CD1c-positive myeloid dendritic cell (primary cell): ENCODE data around the gene SLC12A6.
"Not testable (repeated sequence)": the region's sequence is repeated elsewhere in the genome, so short reads cannot be mapped to it uniquely, and the experiment has no call there.

Source experiments
- DNase-seq: peaks from one replicate; pipeline ENCODE4 v3.0.0-alpha.2; 2016; ENCODE audit errors: extremely low spot score

SLC12A6 gene

DNA sequence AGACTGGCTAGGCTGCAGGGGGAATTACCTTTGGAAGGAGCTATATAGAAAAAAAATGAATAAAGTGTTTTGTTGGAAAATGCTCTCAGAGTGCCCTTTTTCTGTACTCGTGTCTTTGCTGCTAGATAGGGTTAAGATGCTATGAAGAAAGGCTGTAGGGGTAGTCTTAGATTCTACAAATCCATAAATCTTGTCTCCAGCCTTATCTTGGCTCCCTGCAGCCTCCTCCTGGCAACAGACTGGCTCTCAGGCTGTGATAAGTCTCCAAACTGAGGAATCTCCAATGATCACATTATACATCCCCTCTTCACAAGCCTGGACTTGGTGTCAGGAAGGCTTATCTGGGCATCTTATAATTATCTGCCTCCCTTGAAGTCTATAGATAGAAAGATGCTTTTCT, 20.1 kb upstream of the SLC12A6 start:
- no peak for DNase-seq

DNA sequence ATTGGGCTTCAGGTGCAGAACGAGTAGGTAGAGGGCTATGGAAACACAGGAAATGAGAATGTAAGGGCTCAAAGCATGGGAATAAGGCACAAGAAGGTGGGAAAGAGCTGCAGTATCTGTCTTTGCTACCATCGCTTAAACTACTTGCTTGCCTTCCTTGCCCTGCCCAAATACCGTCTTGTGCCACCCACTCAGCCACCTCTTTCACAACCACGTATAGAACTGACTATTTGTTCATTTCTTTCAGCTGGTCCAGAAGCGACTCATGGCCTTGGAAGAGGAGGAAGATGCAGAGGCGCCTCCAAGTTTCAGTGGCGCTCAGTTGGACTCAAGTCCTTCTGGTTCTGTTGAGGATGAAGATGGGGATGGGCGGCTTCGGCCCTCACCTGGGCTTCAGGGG, 17.7 kb upstream of the SLC12A6 start:
- no peak for DNase-seq

DNA sequence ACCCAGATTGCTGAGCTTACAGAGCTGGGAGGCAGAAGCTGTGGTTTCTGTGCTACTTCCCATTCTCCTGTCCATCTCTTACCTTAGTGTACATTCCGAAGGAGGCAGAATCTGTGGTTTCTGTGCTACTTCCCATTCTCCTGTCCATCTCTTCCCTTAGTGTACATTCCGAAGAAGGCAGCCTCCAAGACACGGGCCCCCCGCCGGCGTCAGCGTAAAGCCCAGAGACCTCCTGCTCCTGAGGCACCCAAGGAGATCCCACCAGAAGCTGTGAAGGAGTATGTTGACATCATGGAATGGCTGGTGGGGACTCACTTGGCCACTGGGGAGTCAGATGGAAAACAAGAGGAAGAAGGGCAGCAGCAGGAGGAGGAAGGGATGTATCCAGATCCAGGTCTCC, 16.7 kb upstream of the SLC12A6 start:
- no peak for DNase-seq

DNA sequence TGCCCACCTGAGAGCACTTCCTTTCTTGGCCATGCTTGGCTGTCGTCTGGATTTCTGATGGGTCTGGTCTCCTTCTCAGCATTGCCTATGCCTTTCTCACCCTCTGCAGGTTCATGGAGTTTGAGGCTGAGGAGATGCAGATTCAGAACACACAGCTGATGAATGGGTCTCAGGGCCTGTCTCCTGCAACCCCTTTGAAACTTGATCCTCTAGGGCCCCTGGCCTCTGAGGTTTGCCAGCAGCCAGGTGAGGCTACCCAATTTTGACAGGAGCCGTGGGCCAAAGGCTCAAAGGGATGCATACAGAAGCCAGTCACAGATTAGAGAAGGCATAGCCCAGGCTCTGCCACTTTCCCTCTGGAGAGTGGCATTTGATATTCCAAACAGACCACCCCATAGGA, 16.0 kb upstream of the SLC12A6 start:
- no peak for DNase-seq

DNA sequence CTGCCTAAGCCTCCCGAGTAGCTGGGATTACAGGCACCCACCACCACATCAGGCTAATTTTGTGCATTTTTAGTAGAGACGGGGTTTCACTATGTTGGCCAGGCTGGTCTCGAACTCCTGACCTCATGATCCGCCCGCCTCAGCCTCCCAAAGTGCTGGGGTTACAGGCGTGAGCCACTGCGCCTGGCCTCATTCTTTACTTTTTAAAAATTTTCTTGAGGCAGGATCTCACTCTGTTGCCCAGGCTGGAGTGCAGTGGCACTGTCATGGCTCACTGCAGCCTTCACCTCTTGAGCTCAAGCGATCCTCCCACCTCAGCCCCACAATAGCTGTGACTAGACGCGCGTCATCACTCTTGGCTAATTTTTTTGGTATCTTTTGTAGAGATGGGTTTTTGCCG, 15.4 kb upstream of the SLC12A6 start:
- not testable (repeated sequence) for DNase-seq

DNA sequence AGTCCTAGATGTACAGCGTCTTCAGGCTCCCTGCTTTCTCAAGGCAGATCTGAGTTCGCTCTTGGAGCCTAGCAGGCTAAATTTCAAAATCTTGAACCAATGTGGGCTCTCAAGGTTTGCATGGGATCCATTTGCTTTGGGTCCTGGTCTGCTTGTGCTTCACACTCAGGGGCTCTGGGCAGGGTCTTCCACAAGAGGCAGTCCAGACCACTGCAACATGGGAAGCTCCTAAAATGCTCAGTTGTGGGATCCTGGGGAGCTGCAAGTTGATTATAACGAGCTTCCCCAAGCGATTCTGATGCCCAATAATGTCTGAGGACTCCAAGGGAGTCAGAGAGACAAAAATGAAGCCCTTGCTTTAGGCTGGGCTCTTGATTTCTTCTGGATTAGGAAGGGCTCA, 12.2 kb upstream of the SLC12A6 start:
- DNase-seq = no peak

DNA sequence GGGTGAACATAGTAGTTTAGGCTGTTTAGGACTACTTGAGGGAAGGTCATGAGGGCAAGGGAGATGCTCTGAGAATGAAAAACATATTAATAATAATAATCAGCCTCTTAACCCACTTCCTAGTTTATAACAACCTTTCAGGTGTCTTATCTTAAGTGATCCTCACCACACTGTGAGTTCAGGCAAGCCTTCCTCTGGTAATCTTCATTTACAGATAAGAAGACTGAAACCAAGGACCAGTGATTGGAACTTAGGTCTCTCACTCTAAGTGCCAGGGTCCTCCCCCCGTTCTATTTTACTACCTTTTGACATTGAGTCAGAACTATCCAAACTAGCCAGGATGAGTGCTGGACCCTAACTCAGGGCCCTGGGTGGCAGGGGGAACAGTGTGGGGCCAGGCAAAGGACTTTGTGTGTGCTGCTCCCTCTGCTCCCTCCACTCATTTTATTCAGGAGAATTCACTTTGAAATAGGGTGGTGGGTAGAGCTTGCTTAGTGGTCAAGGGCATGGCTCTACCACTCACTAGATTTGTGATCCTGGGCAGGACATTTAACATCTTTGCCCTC, 11.2 kb upstream of the SLC12A6 start:
- no peak for DNase-seq

DNA sequence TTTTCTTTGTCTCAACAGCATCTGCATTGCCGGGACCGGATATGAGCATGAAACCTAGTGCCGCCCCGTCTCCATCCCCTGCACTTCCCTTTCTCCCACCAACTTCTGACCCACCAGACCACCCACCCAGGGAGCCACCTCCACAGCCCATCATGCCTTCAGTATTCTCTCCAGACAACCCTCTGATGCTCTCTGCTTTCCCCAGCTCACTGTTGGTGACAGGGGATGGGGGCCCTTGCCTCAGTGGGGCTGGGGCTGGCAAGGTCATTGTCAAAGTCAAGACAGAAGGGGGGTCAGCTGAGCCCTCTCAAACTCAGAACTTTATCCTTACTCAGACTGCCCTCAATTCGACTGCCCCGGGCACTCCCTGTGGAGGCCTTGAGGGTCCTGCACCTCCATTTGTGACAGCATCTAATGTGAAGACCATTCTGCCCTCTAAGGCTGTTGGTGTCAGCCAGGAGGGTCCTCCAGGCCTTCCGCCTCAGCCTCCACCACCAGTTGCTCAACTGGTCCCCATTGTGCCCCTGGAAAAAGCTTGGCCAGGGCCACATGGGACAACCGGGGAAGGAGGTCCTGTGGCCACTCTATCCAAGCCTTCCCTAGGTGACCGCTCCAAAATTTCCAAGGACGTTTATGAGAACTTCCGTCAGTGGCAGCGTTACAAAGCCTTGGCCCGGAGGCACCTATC, 10.5 kb upstream of the SLC12A6 start:
- DNase-seq = no peak

DNA sequence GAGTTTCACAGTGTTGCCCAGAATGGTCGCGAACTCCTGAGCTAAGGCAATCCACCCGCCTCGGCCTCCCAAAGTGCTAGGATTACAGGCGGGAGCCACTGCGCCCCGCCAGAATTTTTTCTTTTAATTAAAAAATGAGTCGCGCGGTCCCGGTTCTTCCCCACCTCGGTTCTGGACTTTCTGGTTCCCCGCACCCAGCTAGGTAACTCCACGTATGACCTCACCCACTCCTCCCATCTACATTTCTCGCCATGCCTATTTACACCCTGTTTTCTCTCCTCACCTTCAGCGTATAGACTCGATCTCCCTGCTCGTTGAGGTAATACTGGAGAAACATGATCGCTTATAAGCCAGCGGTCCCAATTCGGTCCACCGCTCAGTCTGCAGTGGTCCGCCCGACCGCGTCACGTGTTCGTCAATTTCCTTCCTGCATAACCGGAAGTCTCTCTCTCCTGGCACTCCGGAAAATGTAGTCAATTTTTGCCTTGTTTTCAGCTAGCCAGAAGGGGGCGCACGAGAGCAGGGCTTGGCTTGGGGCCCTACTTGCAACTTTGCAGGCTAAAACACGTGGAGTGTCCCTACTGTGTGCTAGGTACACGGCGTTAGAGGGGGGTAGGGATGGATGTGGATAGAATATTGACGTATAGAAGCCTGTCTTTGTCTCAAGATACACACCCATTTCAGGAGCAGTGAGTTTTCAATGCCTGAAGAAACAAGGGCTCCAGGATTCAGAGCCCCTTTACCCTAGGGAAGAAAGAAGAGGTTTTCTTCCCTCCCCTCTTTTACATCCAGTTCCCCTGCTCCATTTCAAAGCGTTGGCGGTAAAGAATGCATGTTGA, 5.4 kb upstream of the SLC12A6 start, which contains the start of the genes NOP10 and NUTM1:
TSS of gene NOP10 (minus strand) at position 400 of the 839 bp plus-strand sequence. CDS start at position 337, 63 bp downstream.
TSS of gene NUTM1 (plus strand) at position 579 of the 839 bp plus-strand sequence. CDS start 382 bp downstream, outside the sequence.
- peak; percentile 95 for DNase-seq

DNA sequence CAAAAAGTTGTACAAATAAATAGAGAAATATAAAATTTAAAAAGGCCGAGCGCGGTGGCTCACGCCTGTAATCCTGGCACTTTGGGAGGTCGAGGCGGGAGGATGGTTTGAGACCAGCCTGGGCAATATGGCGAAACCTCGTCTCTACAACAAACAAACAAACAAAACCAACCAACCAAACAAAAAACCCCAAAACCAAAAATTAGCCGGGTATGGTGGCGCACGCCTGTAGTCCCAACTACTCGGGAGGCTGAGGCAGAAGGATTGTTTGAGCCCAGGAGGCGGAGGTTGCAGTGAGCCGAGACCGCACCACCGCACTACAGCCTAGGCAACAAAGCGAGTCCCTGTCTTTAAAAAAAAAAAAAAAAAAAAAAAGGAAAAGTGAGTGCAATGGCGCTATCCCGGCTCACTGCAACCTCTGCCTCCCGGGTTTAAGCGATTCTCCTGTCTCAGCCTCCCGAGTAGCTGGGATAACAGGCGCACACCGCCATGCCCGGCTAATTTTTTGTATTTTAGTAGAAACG, 4.7 kb upstream of the SLC12A6 start:
- DNase-seq = not testable (repeated sequence)

DNA sequence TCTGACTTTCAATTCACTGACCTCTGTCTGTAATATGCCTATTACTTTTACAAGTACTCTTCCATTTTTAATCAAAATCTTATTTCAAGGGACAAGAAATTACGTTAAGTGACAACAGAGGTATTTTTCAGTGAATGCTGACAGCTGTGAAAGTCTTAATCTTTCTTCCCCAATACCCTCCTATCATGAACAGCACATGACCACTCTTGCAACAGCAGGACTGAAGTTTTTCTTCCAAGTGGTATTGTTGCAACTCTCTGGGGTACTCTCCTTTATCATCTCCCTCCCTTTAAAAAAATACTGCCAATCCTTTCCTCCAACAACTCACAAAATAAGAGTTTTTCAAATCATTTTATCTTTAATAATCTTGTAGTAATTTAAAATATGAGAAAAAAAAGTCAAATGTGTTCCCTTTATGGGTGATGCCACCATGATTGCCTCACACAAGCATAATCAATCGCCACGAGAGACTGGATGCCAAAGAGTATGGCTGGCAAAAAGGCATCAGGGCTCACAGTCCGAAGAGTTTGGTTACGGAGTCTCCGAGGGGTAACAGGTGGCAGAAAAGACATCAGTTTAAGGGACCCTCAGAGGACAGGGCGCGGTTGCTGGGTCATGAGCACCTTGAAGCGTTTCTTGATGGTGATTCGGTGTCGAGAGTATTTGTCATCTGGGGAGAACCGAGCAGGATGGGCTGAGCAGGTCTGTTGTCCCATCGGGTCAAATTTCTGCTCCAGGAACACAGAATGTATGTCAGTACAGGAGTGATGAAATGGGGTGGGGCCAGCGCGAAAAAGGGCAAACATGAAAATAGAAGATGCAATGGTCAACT, 4.0 kb upstream of the SLC12A6 start:
- DNase-seq = no peak

DNA sequence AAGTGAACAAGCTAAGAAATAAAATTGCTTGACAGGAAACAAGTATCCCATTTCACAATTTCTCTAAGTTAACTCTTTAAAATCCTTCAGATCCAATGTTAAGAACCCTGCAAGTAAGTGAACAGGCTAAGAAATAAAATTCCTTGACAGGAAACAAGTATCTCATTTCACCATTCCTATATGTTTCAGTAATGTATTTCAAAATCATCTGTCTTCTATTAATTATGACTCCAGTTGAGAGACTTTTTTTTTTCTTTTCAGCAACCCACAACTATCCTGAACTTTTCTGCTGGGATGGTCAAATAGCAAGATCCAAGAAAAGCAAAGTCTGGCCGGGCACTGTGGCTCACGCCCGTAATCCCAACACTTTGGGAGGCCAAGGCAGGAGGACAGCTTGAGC, 2.4 kb upstream of the SLC12A6 start:
- DNase-seq = no peak

DNA sequence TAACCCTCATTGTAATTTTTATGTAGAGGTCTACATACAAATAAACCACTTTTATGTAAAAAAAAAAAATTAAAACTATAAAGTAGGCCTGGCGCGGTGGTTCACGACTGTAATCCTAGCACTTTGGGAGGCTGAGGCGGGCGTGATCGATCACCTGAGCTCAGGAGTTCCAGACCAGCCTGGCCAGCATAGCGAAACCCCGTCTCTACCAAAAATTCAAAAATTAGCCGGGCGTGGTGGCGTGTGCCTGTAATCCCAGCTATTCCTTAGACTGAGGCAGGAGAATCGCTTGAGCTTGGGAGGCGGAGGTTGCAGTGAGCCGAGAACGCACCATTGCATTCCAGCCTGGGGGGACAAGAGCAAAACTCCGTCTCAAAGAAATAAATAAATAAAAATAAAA, 766 bp upstream of the SLC12A6 start:
- DNase-seq = no peak

DNA sequence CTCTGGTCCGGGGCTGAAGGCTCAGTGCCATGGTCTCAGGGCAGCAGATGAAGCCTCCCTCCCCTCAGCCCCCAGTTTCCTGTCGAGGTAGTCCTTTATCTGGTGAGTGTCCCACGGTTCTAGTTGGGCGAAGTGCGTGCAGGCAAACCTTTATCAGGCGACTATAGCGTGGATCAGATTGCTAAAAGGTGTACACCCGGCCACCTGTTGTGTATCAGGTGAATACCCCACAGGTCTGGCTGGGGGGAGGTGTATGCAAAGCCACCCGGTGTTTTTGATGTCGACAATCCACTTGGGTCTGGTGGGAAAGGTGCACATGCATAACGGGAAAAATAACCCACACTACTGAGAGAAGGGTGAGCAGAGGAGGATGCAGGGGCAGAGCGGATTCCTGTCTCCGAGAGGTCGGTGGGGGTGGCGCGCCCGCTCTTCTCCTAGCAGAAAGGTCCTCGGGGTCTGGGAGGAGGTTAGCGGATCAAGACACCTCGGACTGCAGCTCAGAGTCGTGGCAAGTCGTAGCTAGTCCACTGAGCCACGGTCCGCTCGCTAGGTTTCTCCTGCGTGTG, 507 bp downstream of the SLC12A6 start:
- DNase-seq = peak; percentile 36

DNA sequence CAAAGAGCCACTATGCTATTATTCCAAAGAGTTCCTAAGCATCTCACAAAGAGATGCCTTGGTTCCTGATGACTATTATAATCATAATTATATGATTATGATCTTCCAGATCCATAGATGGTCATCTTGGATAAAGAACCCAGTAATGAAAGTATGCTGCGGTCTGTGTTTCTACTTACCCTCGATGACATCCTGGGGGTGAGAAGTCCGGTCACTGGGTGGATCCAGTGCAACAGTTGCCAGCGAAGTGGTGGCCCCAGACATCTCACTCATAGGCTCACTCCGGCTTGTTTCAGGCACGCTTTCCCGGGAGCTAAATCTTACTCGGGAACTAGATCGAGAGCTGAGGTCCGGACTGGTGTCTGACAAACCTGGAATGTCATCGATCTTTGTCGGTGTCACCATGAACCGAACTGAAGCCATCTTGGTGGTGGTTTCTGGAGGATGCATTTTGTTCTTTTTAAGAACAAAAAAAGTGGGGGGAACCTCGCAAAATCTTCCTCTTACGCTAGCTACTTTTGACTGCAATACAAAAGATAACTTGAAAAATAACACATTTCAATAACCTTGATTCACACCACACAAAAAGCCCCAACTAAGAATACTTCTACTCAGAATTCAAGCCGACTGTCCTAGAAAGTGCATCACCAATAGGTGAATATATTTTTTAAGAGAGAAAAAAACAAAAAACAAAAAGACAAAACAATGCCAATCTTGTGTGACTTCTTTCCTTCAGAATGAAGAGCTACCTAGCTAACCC, 1.2 kb downstream of the SLC12A6 start:
- peak; percentile 50 for DNase-seq

DNA sequence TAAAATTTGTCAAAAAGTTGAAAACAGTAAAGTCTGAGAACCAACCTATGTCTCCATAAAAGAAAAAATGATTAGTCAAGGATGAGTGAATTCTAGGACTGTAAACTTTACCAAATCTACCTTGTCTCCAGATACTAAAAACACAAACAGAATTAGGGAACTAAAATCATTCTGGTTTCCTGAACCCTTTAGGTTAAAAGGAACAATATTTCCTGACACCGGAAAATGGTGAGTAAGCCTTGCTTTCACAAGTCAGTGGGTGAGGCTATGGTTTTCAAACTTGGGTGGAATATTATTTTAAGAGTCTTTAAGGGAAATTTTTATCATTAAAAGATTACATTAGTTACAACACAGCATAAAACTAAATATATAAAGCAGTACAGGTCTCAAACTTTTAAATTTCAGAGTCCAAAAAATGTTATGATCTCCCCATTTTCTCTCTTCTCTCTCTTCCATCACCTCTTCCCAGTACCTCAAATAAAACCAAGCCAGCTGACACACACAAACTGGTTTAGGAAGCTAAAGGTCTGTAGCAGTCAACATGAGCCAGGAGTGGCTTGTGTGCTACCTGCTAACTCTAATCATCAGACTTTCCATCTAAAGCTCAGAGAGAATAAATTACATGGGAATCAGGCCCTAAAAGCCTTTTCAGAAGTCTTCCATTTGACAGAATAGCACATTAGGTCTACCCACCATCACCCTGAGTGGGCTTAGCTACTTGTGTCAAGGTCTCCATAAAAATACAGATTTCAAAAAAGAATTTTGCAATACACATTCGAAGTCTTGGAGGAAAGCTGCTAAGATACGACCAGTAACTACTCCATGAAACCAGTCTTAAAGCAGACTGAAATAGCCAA, 2.2 kb downstream of the SLC12A6 start:
- peak; percentile 88 for DNase-seq

DNA sequence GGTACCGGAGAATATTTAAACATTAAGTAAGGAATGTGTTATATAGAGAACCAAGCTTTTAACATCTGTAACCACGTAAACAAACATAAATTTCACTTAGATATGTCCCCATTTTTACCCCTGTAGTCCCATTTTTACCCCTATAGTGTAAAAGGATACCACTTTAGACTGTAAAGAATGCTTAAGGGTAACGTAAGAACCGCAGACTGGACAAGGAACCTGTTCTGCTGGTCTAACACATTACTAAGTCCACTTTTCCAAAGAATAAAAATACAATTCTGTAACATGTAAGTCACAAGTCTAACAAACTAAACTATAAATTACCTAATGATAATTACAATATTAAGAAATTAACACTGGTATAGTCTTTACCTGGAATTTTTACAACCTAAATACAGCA, 2.9 kb downstream of the SLC12A6 start:
- DNase-seq = no peak

DNA sequence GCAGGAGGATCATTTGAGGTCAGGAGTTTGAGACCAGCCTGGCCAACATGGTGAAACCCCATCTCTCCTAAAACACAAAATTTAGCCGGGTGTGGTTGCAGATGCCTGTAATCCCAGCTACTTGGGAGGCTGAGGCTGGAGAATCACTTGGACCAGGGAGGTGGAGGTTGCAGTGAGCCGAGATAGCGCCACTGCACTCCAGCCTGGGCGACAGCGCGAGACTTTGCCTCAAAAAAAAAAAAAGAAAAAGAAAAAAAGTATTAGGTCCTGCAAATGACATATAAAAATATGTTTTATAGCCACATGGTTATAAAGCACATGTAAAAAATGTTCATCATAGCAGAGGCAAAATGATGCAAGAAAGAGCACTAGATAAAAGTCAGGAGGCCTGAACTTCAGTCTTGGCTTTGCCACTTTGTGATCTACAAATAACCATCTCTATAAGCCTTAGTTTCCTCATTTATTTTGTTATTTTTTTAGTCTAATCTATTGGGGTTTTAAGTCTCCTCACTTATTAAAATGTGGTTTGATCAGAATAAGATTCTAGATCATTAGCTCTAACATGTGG, 4.9 kb downstream of the SLC12A6 start:
- DNase-seq = no peak

DNA sequence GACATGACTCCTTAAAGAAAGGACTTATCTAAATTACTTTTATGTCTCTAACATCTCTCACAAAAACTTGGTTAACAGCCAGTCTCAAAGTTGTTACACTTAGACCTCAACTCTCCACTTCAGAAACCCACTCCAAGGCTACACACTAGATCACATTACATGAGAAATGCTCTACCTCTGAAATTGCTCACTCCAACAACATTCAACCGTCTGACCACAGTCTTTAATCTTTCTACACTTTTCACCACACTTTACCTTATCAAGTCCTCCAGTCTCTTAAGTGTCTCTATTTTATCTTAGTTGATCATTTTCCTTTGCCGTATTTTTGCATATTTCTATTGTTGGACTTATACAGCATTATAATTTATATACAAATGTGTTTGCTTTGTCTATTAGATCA, 5.8 kb downstream of the SLC12A6 start:
- no peak for DNase-seq
